HEK293T (cell line): ENCODE data around the gene RHOD.

Experiments used
- BHLHE40 ChIP-seq: fragments of 450-650 bp; IDR thresholded peaks from 2 replicates; pipeline ENCODE4 v1.6.1; 2016; ENCODE audit warnings: mild to moderate bottlenecking, moderate library complexity, borderline replicate concordance
- CTBP1 ChIP-seq: fragments of 450-650 bp; IDR thresholded peaks from 2 replicates; pipeline ENCODE4 v1.6.1; 2016; ENCODE audit warnings: borderline replicate concordance
- FOXA1 ChIP-seq: fragments of 450-650 bp; IDR thresholded peaks from 2 replicates; pipeline ENCODE4 v1.6.1; 2016; ENCODE audit warnings: mild to moderate bottlenecking
- FOXM1 ChIP-seq: fragments of 450-650 bp; IDR thresholded peaks from 2 replicates; pipeline ENCODE4 v1.6.1; 2017; ENCODE audit warnings: mild to moderate bottlenecking, borderline replicate concordance
- HDGF ChIP-seq: fragments of 450-650 bp; IDR thresholded peaks from 2 replicates; pipeline ENCODE4 v1.6.1; 2017; ENCODE audit warnings: antibody characterized with exemption, borderline replicate concordance
- LEF1 ChIP-seq: fragments of 450-650 bp; IDR thresholded peaks from 2 replicates; pipeline ENCODE4 v1.6.1; 2017; ENCODE audit warnings: mild to moderate bottlenecking, borderline replicate concordance
- PKNOX1 ChIP-seq: fragments of 450-650 bp; IDR thresholded peaks from 2 replicates; pipeline ENCODE4 v1.6.1; 2016
- SUZ12 ChIP-seq: fragments of 450-650 bp; IDR thresholded peaks from 2 replicates; pipeline ENCODE4 v1.6.1; 2016; ENCODE audit warnings: mild to moderate bottlenecking
- TARDBP ChIP-seq: fragments of 450-650 bp; IDR thresholded peaks from 2 replicates; pipeline ENCODE4 v1.6.1; 2016
- ZNF384 ChIP-seq: fragments of 450-650 bp; IDR thresholded peaks from 2 replicates; pipeline ENCODE4 v1.6.1; 2016

GRCh38 chr11:67014343-67014742 is 42.3 kb upstream of the RHOD start:
- no peak for TF ChIP-seq TARDBP
- no peak for TF ChIP-seq BHLHE40
- no peak for TF ChIP-seq ZNF384
- no peak for TF ChIP-seq CTBP1
- TF ChIP-seq FOXA1: no peak
- TF ChIP-seq FOXM1: no peak
- TF ChIP-seq SUZ12: no peak
- TF ChIP-seq PKNOX1: no peak
- no peak for TF ChIP-seq LEF1
- TF ChIP-seq HDGF: no peak
